Stimulated activated CD8-positive, alpha-beta memory T cell treated with anti-CD3 and anti-CD28 coated beads, Interleukin-7, amount 100 ng/mL, for 24 hours (primary cell): ENCODE measurements around the gene CTXN1.
"Not testable (repeated sequence)": the region's sequence is repeated elsewhere in the genome, so short reads cannot be mapped to it uniquely, and the experiment has no call there.

Source experiments
- DNase-seq: peaks from one replicate; pipeline ENCODE4 v3.0.0-alpha.2; 2020; ENCODE audit warnings: low read depth

CTXN1 gene

DNA sequence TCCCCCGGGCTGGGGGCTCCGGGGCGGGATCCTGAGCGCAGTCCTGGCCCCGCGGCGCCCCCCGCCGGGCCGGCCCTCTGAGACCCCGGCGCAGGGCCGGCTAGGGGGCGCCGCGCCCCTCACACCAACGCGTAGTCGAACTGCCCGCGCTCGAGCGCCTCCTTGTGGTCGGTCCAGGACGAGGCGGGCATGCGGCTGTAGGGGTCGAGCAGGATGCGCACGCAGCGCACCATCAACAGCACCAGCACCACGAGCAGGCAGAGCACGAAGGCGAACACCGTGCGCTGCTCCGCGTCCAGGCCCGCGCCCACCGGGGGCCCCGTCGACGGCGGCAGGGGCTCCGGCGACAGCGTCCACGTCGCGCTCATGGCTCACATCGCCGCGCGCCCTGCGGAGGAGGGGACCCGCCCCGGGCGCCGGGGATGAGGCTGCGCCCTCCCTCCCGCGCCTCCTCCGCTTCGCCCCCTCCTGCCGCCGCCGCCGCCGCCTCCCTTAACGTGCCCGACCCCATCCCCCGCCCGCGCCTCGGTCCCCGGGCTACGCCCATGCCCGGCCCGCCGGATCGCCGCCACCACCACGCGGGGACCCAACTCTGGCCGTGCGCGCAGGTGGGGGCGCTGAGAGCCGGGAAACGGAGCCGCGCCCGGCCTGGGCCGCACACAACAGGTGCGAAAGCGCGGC is 624 bp downstream of the CTXN1 start:
- peak; percentile 63 for DNase-seq

- DNase-seq, result no peak
These were observed 1.2 kb downstream of the CTXN1 start for GRCh38 chr19:7924651-7925170.

GRCh38 chr19:7924241-7924640 is 1.7 kb downstream of the CTXN1 start:
- DNase-seq, result no peak

GRCh38 chr19:7923295-7924191 is 2.4 kb downstream of the CTXN1 start:
- DNase-seq, result no peak

DNA sequence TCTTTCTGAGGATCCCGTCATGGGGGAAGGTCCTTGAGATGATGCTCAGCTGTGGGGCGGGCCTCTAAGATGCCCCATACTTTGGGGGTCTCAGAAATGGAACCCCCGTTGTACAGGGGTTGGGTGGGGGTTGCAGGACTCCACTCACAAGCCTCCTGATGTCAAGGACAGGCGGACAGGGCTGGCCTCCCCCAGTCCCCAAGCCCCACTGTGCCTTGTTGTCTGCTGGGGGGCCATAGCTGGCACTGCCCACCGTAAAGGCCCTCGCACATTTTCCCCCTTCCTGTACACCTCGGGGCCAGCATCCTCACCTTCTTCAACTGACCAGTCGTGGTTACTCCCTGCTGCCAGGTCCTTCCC is 3.1 kb downstream of the CTXN1 start:
- no peak for DNase-seq

DNA sequence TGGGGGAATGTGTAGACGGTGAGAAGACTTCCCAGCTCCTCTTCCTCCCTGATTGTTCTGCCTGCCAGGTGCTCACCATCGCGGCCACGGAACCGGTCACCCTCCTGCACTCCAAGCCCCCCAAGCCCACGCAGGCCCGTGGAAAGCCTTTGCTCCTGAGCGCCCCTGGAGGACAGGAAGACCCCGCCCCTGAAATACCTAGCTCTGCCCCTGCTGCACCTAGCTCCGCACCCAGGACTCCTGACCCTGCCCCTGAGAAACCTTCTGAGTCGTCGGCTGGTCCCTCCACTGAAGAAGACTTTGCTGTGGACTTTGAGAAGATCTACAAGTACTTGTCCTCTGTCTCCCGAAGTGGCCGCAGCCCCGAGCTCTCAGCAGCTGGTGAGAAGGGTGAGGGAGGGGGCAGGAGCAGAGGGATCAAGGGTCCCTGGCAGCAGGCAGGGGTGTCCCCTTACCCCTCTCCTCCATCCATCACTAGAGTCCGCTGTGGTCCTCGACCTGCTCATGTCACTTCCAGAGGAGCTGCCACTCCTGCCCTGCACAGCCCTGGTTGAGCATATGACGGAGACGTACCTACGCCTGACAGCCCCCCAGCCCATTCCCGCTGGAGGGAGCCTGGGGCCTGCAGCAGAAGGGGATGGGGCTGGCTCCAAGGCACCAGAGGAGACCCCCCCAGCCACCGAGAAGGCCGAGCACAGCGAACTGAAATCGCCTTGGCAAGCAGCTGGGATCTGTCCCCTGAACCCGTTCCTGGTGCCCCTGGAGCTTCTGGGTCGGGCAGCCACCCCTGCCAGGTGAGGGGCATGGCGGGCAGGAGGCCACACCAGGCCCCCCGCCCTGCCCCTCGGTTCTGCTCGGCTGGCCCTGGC is 3.7 kb downstream of the CTXN1 start:
- DNase-seq, result no peak

GRCh38 chr19:7921302-7921966 is 4.5 kb downstream of the CTXN1 start:
- no peak for DNase-seq

DNA sequence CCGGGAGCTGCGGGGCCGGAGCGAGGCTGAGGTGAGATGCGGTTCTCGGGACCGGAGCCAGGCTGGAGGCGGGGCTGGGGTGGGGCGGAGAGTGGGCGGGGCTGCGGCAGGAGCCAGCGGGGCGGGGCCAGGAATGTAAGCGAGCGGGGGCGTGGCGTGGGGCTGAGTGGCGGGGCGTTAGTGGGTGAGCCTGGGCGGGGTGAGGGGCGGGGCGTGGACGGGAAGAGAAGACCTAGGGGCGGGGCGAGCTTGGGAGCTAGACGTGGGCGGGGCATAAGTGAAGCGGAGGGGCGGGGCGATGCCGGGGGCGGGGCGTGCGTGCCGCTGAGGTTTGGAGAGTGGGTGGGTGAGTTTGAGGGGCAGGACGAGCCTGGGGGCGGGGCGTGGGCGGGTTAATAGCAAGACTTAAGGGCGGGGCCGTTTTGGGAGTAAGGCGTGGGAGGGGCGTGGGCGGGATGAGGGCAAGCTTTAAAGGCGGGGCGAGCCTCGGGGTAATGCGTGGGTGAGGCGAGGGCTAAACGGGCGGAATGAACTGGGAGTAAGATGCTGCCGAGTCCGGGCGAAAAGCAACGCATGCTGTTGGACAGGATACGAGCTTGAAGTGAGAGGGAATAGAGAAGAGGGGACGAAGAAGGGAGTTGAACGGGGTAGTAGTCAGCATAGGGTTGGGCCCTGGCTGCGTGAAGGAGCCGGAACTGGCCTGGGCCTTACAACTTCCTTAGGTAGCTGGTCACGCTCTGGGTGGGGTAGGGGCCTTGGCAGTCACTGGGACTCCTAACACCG is 5.2 kb downstream of the CTXN1 start:
- DNase-seq, result peak; percentile 100

DNA sequence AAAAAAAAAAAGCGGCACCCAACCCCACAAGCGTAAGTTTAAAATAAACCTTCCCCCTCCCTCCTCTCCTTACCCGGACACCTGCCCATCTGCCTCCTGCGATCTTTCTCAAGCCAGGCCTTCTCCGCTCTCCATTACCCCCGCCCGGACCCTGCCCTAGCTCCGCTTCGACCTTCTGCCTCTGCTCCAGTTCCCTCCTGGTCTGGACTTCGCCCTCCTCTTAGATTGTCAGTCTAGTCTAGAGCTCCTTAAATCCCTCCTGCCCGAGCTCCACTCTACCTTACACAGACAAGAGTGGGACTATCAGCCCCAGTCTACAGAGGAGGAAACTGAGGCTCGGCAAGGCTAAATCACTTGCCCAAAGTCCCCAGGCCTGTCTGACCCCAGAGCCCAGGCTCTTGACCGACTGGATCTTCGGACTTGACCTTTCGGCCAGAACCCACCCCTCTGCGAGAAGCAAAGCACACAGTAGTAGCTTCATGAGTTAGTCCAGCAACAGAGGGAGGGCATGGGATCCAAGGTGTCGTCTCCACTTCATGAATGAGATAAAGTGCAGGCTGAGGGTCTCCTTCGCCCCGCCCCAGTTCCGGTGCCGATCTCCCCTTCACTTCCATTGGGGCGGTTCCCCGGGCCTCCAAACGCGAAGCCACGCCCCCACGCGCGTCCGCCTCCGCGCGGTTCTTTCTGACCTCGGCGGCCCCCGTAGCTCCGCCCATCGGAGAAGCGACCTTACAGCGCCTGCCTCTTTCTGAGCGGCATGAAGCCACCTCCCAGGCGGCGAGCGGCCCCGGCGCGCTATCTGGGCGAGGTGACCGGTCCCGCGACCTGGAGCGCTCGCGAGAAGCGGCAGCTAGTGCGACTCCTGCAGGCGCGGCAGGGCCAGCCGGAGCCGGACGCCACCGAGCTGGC is 6.1 kb downstream of the CTXN1 start, which contains the start of gene SNAPC2:
Gene SNAPC2 (plus strand): TSS at position 729 of the 909 bp plus-strand sequence. CDS start 29 bp downstream, at position 758.
- DNase-seq, result peak; percentile 91

DNA sequence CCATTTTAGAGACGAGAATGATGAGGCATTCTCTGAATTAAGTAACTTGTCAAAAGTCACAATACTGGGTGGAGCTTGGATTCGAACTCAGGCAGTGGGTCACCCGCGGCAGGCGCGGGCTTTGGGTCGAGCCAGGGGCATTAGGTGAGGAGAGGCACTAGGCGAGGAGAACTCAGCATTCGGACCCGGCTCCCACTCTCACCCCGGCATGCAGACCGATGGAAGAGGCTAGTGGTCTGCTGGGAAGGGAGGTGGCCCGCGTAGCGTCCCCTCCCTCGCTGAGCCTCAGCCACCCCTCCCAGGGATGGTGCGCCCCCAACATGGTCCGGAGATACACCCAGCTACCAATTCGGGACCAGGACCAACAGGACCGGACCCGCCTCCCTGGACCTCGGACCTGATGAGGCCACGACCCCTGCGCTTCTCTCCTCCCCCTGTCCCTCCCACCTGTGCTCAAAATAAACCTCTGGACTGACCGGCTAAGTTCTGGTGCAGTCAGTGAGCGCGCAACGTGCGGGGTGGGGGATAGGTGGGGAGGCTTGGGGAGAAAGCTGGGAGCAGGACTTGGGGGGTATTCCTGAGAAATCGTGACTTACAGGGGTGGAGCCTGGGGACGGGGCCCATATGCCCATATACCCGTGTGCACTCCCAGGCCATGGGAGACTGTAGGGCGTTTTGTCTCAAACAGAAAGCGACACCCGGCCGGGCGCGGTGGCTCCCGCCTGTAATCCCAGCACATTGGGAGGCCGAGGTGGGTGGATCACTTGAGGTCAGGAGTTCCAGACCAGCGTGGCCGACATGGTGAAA is 7.1 kb downstream of the CTXN1 start:
- no peak for DNase-seq

DNA sequence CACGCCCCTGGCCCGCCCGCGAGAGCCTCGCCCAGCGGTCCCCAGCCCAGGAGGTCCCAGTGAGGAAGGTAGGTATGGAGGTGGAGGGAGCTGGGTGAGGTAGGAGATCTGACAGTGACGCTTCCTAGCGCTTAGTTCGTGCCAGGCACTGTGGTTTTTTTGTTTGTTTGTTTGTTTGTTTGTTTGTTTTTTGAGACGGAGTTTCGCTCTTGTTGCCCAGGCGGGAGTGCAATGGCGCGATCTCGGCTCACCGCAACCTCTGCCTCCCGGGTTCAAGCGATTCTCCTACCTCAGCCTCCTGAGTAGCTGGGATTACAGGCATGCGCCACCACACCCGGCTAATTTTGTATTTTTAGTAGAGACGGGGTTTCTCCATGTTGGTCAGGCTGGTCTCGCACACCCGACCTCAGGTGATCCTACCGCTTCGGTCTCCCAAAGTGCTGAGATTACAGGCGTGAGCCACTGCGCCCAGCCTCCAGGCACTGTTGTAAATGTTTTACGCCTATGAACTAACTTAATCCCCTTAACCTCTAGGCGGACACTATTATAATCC is 7.8 kb downstream of the CTXN1 start:
- not testable (repeated sequence) for DNase-seq

DNA sequence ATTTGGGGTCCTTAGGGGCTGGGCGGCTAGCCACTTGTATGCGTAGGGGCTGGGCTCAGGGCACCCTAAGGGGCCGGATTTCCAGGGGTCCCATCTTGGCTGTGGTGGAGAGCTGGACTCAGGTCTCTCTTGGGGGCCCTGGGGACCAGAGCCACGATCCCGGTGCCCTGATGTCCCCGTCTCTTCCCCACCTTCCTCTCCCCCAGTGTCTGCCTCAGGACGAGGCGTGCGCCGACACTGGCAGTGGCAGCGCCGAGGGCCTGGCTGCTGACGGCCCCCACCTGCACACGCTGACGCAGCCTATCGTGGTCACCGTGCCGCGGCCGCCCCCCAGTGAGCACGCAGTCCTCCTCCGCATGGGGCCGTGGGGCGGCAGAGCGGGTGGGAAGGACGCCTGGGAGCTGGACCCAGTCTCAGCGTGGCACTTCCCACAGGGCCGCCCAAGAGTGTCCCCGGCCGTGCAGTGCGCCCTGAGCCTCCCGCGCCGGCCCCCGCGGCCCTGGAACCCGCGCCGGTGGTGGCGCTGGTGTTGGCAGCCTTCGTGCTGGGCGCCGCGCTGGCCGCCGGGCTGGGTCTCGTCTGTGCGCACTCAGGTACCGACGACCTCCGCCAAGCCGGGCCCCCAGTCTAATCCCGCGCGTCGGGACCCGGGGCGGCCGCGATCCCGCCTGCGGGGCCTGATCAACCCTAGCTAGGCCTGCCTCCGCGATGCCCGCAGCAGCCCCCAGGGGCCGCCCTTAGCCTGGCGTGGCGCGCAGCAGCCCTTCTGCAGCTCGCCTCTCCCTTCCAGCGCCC is 8.5 kb downstream of the CTXN1 start:
- peak; percentile 35 for DNase-seq

- DNase-seq, result no peak
These were observed 9.0 kb downstream of the CTXN1 start for GRCh38 chr19:7916955-7917266.

DNA sequence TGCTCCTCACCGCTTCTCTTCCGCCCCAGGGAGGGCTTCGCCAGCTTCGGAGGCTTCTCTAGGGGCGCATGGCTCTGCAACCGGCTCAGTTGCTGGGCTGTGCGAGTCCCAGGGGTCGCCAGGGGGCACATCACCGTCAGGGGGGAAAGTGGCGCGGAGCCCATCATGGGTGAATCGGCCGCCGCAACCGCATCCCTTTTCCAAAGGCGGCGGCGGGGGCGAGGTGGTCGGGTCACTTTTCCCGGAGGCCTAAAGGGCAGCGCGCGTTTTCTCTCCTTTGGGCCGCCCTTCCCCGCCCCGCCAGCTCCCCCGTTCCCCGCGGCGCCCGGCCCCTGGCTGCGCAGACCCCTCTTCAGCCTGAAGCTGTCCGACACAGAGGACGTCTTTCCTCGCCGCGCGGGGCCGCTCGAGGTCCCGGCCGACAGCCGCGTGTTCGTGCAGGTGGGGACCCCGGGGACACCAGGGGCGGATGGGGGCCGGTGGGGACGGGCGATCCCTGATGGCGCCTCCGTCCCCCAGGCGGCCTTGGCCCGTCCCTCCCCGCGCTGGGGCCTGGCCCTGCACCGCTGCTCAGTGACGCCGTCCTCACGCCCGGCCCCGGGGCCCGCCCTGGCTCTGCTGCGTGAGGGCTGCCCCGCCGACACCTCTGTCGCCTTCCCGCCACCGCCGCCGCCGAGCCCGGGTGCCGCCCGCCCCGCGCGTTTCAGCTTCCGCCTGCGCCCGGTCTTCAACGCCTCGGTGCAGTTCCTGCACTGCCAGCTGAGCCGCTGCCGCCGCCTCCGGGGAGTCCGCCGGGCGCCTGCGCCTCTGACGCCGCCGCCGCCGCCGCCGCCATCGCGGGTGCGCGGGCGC is 9.6 kb downstream of the CTXN1 start:
- no peak for DNase-seq

DNA sequence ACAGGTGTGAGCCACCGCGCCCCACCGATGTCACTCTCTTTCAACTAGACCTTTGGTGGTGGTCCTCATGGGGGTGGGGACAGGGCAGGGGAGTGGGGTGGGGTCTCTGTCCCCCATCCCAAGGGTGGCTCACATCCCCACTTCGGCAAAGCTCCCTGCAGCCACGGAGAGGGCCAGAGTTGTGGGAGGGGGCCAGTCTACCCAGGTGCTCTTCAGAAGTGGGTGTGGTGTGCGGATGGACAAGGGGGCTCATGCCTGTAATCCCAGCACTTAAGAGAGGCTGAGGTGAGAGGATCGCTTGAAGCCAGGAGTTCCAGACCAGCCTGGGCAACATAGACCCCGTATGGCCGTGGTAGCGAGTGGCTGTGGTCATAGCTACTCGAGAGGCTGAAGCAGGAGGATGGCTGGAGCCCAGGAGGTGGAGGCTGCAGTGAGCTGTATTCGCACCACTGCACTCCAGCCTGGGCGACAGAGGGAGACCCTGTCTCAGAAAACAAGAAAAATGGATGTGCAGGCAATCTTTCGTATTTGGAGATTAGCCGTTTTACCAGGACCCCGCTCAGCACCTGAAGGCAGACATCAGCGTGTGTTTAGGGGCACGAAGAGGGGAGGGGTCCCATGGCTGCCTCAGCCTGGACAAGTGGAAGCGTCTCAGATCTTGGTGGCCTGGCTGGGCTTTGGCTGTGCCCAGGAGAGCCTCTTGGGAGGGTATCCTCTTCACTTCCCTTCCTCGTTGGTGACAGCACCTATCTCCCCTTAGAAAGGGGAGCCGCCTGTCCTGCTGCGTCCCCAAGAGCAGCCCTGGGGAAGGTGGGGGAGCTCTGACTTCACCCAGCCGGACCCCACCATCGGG is 10.5 kb downstream of the CTXN1 start:
- no peak for DNase-seq

DNA sequence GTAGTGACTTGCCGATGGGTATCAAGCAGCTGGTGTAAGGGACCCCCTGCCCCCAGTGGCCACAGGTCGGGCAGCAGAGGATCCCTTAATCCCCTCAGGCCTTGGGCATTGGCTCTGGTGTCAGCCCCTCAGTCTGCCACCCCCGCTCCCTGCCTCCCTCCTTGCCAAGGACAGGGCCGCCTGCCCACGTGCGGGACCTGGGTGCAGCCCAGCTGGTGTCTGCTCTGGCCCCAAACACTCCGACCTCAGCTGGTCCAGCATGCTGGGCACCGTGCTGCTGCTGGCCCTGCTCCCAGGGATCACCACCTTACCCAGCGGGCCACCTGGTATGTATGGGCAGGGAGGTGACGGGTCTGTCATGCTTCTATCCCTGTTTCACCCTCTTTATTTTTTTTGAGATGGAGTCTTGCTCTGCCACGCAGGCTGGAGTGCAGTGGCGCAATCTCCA is 11.3 kb downstream of the CTXN1 start, which contains the start of gene TGFBR3L:
Gene TGFBR3L (plus strand): TSS at position 233 of the 448 bp plus-strand sequence.
- DNase-seq, result no peak
